C4-2B (cell line): ENCODE results near the gene AFDN.

Source experiments
- H3K27ac ChIP-seq: fragments of 450-650 bp; 2 replicates; pipeline ENCODE4 v1.5.1; 2017
- ZFX ChIP-seq: fragments of 450-650 bp; IDR thresholded peaks from 2 replicates; pipeline ENCODE4 v1.6.1; 2017
- TF ChIP-seq, protein P1 (sequence below): fragments of 450-650 bp; conservative IDR thresholded peaks from 2 replicates; pipeline ENCODE4 v1.5.1; 2017; ENCODE audit warnings: mild to moderate bottlenecking

Gene AFDN

DNA sequence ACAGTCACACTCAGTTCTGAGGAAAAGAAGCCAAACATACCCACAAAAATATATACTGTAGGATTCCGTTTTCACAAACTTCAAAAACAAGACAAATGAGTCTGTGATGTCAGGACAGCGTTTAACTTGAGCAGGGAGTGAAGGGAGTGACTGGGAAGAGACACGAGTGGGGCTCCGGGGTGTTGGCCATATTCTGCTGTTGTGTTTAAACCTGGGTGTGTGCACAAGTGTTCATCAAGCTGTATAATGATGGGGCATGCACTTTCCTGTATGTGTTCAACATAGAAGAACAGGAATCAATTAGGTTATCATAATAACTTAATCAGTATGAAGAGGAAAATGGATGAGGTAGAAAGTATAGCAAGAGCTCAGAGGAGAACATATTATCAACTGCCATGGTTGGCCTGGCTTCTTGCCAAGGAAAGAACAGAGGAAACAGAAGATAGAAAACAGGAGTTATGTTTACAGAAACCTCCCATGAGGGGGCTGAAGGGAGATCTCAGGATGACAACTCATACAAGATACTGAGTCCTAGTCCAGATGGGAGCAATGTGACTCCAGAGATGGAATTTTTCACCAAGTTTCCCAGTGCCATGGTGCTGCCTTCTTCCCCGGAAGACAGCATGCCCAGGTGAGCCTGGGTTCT, 15.1 kb upstream of the AFDN start:
- H3K27ac ChIP-seq, result no peak overlapping the region
- TF ChIP-seq ZFX, result no peak
- TF ChIP-seq, protein P1, sequence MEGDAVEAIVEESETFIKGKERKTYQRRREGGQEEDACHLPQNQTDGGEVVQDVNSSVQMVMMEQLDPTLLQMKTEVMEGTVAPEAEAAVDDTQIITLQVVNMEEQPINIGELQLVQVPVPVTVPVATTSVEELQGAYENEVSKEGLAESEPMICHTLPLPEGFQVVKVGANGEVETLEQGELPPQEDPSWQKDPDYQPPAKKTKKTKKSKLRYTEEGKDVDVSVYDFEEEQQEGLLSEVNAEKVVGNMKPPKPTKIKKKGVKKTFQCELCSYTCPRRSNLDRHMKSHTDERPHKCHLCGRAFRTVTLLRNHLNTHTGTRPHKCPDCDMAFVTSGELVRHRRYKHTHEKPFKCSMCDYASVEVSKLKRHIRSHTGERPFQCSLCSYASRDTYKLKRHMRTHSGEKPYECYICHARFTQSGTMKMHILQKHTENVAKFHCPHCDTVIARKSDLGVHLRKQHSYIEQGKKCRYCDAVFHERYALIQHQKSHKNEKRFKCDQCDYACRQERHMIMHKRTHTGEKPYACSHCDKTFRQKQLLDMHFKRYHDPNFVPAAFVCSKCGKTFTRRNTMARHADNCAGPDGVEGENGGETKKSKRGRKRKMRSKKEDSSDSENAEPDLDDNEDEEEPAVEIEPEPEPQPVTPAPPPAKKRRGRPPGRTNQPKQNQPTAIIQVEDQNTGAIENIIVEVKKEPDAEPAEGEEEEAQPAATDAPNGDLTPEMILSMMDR, result no peak

DNA sequence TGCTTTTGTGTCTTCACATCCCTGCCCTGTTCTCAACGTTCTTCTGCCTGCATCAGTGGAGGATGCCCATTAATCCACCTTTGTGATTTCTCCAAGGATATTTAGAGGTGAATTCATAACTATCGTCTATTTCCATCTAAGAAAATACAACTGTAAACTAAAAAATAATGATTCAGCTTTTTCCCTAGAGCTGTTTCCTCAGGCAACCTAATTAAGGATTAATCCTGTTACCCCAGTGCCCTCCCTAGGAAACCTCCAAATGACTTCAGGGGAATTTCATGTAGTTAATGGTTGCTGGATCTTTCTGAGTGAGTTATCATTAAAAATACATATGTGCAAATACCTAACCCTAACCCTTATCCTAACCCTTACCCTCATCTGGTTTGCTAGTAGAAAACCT, 14.6 kb upstream of the AFDN start:
- H3K27ac ChIP-seq, result no peak overlapping the region
- TF ChIP-seq, protein P1, result no peak
- TF ChIP-seq ZFX, result no peak

DNA sequence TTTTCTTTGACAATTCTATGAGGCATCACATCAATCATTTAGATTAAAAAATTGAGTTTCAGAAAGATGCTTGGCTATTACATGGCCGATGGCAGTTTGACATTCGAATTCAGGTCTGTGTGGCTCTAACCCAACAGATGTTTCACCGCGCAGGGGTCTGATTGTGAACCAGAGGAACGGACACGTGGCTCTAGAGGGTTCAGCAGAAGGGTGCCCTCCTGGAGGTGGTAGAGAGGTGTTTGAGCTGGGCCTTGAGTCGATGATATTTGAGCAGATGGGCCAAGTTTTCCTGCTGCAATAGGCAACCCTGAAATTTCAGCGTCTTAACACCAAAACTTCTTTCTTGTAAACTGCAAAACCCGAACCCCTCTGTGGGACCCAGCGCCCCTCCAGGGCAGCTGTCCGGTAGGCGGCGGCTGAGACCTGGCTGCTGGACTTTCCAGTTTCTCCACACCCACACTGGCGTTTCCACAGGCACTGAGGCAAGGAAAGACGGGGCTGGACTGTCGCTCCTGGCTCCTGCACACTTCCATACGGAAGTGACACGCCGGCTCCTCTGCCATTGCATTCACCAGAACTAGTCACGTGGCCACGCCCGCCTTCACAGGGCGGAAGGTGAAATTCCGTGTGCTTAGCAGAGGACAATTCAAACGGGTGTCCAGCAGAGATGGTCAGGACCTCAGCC, 11.3 kb upstream of the AFDN start:
- TF ChIP-seq ZFX, result no peak
- TF ChIP-seq, protein P1, result no peak
- no peak overlapping the region for H3K27ac ChIP-seq

DNA sequence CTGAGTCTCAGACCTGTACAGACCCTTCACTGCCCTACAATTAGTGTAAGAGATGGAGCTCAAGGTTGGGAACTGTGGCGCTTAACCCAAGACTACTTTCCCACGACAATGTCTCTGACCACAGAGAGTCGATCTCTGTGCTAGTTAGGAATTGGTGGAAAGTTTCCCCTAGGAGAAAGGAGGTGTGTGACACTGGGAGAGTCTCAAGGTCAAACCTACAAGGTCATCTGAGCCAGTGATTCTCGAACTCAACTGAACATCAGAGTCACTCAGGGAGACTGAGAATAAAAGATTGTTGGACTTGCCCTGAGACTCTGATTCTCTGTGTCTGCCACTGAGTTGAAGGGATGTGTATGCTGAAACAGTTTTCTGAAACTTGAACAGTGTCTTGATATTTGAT, 9.7 kb upstream of the AFDN start:
- TF ChIP-seq, protein P1, result no peak
- no peak for TF ChIP-seq ZFX
- no peak overlapping the region for H3K27ac ChIP-seq

DNA sequence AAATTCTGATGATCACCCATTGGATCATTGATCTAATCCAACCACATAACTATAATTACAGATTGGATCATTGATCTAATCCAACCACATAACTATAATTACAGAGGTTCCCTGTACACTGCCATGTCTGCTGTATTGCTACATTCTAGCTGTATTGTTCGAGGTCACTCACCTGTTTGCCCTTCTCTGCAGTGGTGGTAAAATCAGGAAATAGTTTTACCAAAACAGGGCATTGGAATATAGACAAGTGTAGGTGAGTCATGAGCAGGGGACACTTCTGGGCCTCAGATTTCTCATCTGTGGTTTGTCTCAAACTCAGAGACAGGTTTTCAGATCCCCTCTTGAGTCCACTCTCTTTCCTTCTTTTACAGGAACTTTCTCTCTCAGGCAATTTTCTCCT, 9.0 kb upstream of the AFDN start:
- TF ChIP-seq ZFX, result no peak
- TF ChIP-seq, protein P1, result no peak
- no peak overlapping the region for H3K27ac ChIP-seq

DNA sequence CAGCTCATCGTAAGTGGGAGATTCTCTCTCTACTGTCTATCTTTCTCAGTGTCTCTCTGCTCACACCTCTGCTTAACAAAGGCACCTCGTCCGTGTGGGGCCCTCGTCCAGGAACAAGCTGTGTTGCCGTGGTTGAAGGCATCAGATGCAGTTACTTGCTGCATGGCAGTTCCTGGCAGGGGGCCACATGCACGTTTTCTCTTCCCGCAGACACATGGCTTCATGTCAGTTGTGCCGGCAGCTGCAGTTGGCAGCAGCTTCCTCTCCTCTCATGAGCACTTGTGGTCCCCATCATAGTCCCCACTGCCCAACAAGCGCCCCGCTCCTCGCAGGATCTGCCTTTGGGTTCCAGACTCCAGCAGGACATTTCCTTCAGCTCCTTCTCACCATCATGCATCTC, 7.1 kb upstream of the AFDN start:
- no peak for TF ChIP-seq ZFX
- TF ChIP-seq, protein P1, result no peak
- no peak overlapping the region for H3K27ac ChIP-seq

DNA sequence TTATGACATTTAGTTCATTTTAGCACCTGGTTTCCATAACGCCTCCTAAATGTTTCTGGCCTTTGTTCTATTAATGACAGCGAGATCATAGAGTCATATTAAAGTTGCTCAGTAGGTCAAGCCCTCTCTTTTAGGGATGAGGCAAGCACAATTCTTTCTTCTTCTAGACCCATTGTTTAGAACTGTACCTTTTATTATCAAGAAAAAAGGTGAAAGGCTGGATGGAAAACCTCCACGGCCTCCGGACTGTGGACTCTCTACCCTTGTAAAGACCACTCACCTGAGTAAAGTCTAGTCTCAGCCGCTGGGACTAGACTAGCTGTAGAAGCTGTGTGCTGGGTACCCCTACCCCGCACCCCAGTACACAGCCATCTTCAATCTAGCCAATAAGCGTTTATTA, 6.0 kb upstream of the AFDN start:
- TF ChIP-seq, protein P1, result no peak
- no peak for TF ChIP-seq ZFX
- no peak overlapping the region for H3K27ac ChIP-seq
